Astrocyte (in vitro differentiated cells and primary cell): ENCODE results near the gene SPATA13. TPM values are rescaled to one million over a fixed set of nuclear protein-coding genes. Genes with fewer than 3 reads are reported as not detected.
"Not testable (repeated sequence)": the region's sequence is repeated elsewhere in the genome, so short reads cannot be mapped to it uniquely, and the experiment has no call there.

ENCODE experiments used
- DNase-seq: peaks from one replicate; pipeline ENCODE4 v3.0.0-alpha.2; 2010; ENCODE audit warnings: low read depth
- FAIRE-seq: peaks from 2 replicates; lab custom pipeline; 2011; peaks lifted over from hg19 to GRCh38; lab: Jason Lieb, UNC
- H2AFZ ChIP-seq: 2 replicates; pipeline ENCODE4 v1.6.0; 2012; ENCODE audit warnings: low read depth, low read length, inconsistent platforms
- H3K27ac ChIP-seq: 2 replicates; pipeline ENCODE4 v1.5.1; 2011; ENCODE audit warnings: low read depth, low read length, inconsistent platforms
- H3K27me3 ChIP-seq: 2 replicates; pipeline ENCODE4 v1.6.0; 2011; ENCODE audit warnings: low read length, inconsistent platforms; ENCODE audit not compliant: insufficient read depth
- H3K36me3 ChIP-seq: 2 replicates; pipeline ENCODE4 v1.5.1; 2011; ENCODE audit warnings: low read length, inconsistent platforms; ENCODE audit not compliant: insufficient read depth
- H3K4me1 ChIP-seq: 2 replicates; pipeline ENCODE4 v1.5.1; 2011; ENCODE audit warnings: low read length, inconsistent platforms; ENCODE audit not compliant: insufficient read depth
- H3K4me2 ChIP-seq: 2 replicates; pipeline ENCODE4 v1.6.0; 2012; ENCODE audit warnings: low read length, inconsistent platforms
- H3K4me3 ChIP-seq: 2 replicates; pipeline ENCODE4 v1.5.1; 2011; ENCODE audit warnings: low read depth, mild to moderate bottlenecking, low read length, inconsistent platforms; ENCODE audit not compliant: insufficient read depth
- H3K79me2 ChIP-seq: 2 replicates; pipeline ENCODE4 v1.6.0; 2012; ENCODE audit warnings: mild to moderate bottlenecking, low read length, inconsistent platforms; ENCODE audit not compliant: insufficient read depth
- H3K9ac ChIP-seq: 2 replicates; pipeline ENCODE4 v1.6.0; 2012; ENCODE audit warnings: mild to moderate bottlenecking, low read length, inconsistent platforms
- H3K9me3 ChIP-seq: 2 replicates; pipeline ENCODE4 v1.5.1; 2012; ENCODE audit warnings: low read depth, mild to moderate bottlenecking, low read length, inconsistent platforms; ENCODE audit not compliant: insufficient read depth
- H4K20me1 ChIP-seq: 2 replicates; pipeline ENCODE4 v1.6.0; 2012; ENCODE audit warnings: low read length, inconsistent platforms; ENCODE audit not compliant: insufficient read depth
- H3K27ac Mint-ChIP-seq: one replicate; pipeline ENCODE4 v1.8.0; 2021; ENCODE audit warnings: mild to moderate bottlenecking, mixed read lengths; ENCODE audit not compliant: unreplicated experiment
- H3K27me3 Mint-ChIP-seq: one replicate; pipeline ENCODE4 v1.8.0; 2021; ENCODE audit warnings: low read depth, mixed read lengths; ENCODE audit not compliant: unreplicated experiment
- H3K36me3 Mint-ChIP-seq: one replicate; pipeline ENCODE4 v1.8.0; 2021; ENCODE audit warnings: low read depth, mixed read lengths; ENCODE audit not compliant: unreplicated experiment
- H3K4me1 Mint-ChIP-seq: one replicate; pipeline ENCODE4 v1.8.0; 2021; ENCODE audit warnings: low read depth, mixed read lengths; ENCODE audit not compliant: unreplicated experiment
- H3K4me3 Mint-ChIP-seq: one replicate; pipeline ENCODE4 v1.8.0; 2021; ENCODE audit warnings: mild to moderate bottlenecking, moderate library complexity, mixed read lengths; ENCODE audit not compliant: unreplicated experiment
- H3K9me3 Mint-ChIP-seq: one replicate; pipeline ENCODE4 v1.8.0; 2021; ENCODE audit warnings: mild to moderate bottlenecking, mixed read lengths; ENCODE audit not compliant: unreplicated experiment
- EZH2 ChIP-seq: IDR thresholded peaks from 2 replicates; pipeline ENCODE4 v1.6.1; 2012; ENCODE audit warnings: mild to moderate bottlenecking, low read length, inconsistent platforms; ENCODE audit not compliant: insufficient read depth
- total RNA-seq: library from RNA; stranded (reverse); gene quantifications from 2 replicates; pipeline ENCODE4 v1.2.1, GENCODE V29; 2021
- TF ChIP-seq, protein P1 (sequence below): IDR thresholded peaks from 2 replicates; pipeline ENCODE4 v1.5.1; 2011; ENCODE audit warnings: low read depth, mild to moderate bottlenecking, inconsistent platforms, low read length, moderate library complexity; ENCODE audit not compliant: insufficient read depth

Gene SPATA13
- total RNA-seq, 1 donor from 2014 or later, result 6.2 TPM

DNA sequence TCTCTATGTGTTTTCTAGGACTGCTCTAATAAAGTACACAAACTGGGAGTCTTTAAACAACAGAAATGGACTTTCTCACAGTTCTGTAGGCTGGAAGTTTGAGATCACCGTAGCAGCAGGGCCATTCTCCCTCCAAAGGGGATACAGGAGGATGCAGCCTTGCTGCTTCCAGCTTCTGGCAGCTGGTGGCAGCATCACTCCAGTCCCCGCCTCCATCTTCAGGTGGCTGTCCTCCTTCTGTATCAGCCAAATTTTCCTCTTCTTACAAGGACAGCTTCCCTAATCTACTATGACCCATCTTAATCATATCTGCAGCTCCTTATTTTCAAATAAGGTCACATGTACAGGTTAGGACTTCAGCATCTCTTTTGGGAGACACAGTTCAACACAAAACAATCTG lies 161.9 kb downstream of the SPATA13 start:
- not testable (repeated sequence) for H3K9ac ChIP-seq, DNase-seq, H4K20me1 ChIP-seq, H3K9me3 ChIP-seq, H3K9me3 Mint-ChIP-seq, H3K27ac Mint-ChIP-seq, H3K27ac ChIP-seq, H3K79me2 ChIP-seq, H3K4me3 Mint-ChIP-seq, H3K36me3 ChIP-seq, H3K27me3 Mint-ChIP-seq, H3K4me1 Mint-ChIP-seq, H3K36me3 Mint-ChIP-seq, H2AFZ ChIP-seq, H3K27me3 ChIP-seq, H3K4me1 ChIP-seq, FAIRE-seq, H3K4me3 ChIP-seq, H3K4me2 ChIP-seq

DNA sequence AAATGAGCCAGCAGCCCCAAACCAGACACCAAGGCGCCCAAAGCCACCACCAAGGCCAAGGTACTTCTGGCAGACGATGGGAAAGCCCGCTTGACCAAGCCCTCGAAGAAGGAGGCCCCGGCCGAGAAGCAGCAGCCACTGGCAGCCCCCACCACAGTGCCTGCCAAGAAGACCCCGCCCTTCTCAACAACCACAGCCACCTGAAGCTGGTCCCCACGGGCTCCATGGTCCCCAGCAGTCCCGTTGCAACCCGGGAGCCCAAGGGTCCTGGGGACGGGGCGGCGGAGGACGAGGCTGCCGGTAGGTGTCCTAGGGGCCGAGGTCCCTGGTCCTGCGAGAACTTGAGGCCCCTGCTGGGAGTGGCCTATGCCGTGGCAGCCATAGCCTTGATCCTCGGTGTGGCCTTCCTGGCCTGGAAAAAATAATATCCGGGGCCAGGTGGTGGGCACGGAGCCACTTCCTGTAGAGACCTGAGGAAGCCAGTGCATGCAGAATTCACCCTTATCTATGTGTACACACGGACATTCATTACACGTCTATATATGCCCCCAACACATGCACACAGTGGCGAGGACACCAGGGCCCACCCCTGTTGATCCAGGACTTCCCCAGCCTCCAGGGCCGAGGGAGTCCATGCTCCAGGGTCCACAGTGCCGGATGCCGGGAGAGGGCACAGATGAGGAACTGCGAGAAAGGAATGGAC lies 162.7 kb downstream of the SPATA13 start:
- H3K9me3 ChIP-seq, result no peaks in the 10 kb centered on the region
- peaks cover 4% of the 10 kb centered on the region for H3K27me3 Mint-ChIP-seq
- DNase-seq, result no peak

DNA sequence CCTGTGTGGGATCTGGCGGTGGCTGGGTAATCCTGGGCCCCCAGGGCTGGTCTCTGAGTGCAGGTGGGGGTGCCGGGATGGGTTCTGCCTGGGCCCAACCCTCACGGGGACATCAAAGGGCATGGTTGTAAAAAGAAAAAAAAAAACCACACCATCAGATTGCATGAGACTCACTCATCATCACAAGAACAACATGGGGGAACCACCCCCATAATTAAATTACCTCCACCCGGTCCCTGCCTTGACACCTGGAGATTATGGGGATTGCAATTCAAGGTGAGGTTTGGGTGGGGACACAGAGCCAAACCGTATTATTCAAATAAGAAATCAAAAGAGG lies 163.2 kb downstream of the SPATA13 start:
- Histone ChIP-seq H3K79me2 (no peaks in the 10 kb centered on the region), H3K9me3 (no peaks in the 10 kb centered on the region), H3K4me1 (no peaks in the 10 kb centered on the region), H3K36me3 (no peaks in the 10 kb centered on the region), H3K4me2 (no peak overlapping the region), H4K20me1 (no peaks in the 10 kb centered on the region), H3K27me3 (no peaks in the 10 kb centered on the region), H3K4me3 (no peak overlapping the region), H3K9ac (no peak overlapping the region), H3K27ac (no peak overlapping the region), H2AFZ (no peak overlapping the region)
- DNase-seq, result no peak
- no peak for FAIRE-seq
- Mint-ChIP-seq H3K4me1 (no peaks in the 10 kb centered on the region), H3K27me3 (peaks cover 4% of the 10 kb centered on the region), H3K9me3 (no peaks in the 10 kb centered on the region), H3K4me3 (no peak overlapping the region), H3K36me3 (no peaks in the 10 kb centered on the region), H3K27ac (no peak overlapping the region)
- TF ChIP-seq, protein P1, sequence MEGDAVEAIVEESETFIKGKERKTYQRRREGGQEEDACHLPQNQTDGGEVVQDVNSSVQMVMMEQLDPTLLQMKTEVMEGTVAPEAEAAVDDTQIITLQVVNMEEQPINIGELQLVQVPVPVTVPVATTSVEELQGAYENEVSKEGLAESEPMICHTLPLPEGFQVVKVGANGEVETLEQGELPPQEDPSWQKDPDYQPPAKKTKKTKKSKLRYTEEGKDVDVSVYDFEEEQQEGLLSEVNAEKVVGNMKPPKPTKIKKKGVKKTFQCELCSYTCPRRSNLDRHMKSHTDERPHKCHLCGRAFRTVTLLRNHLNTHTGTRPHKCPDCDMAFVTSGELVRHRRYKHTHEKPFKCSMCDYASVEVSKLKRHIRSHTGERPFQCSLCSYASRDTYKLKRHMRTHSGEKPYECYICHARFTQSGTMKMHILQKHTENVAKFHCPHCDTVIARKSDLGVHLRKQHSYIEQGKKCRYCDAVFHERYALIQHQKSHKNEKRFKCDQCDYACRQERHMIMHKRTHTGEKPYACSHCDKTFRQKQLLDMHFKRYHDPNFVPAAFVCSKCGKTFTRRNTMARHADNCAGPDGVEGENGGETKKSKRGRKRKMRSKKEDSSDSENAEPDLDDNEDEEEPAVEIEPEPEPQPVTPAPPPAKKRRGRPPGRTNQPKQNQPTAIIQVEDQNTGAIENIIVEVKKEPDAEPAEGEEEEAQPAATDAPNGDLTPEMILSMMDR, result no peak
- TF ChIP-seq EZH2, result no peak

More for the DNA sequence above, 162.7 kb downstream of the SPATA13 start:
- no peak overlapping the region for H2AFZ ChIP-seq
- H3K27me3 ChIP-seq, result no peaks in the 10 kb centered on the region
- Mint-ChIP-seq H3K9me3 (no peaks in the 10 kb centered on the region), H3K27ac (no peak overlapping the region), H3K4me3 (no peak overlapping the region), H3K36me3 (no peaks in the 10 kb centered on the region), H3K4me1 (no peaks in the 10 kb centered on the region)
- FAIRE-seq, result no peak
- H3K27ac ChIP-seq, result no peak overlapping the region
- H3K36me3 ChIP-seq, result no peaks in the 10 kb centered on the region
- H4K20me1 ChIP-seq, result no peaks in the 10 kb centered on the region
- TF ChIP-seq, protein P1, result no peak
- no peak for TF ChIP-seq EZH2
- no peaks in the 10 kb centered on the region for H3K79me2 ChIP-seq
- H3K4me3 ChIP-seq, result no peak overlapping the region
- no peaks in the 10 kb centered on the region for H3K4me1 ChIP-seq
- H3K9ac ChIP-seq, result no peak overlapping the region
- no peak overlapping the region for H3K4me2 ChIP-seq

DNA sequence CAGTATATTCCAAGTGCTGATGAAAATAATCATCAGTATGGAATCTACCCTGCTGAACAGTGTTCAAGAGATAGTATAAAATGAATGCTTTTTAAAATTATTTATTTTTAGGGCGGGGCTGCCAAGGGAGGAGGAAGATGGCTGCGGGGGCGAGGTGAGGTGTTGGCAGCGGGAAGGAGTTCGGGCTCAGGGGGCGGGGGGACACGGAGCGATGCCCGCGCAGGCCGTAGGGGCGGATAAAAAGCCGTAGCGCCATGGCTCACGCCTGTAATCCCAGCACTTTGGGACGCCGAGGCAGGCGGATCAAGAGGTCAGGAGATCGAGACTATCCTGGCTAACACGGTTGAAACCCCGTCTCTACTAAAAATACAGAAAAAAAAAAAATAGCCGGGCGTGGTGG lies 167.1 kb downstream of the SPATA13 start:
- H3K27ac Mint-ChIP-seq, FAIRE-seq, H3K27me3 Mint-ChIP-seq, H3K36me3 ChIP-seq, DNase-seq, H3K79me2 ChIP-seq, H3K4me3 Mint-ChIP-seq, H4K20me1 ChIP-seq, H3K9ac ChIP-seq, H2AFZ ChIP-seq, H3K4me3 ChIP-seq, H3K27ac ChIP-seq, H3K9me3 Mint-ChIP-seq, H3K27me3 ChIP-seq, H3K4me1 Mint-ChIP-seq, H3K9me3 ChIP-seq, H3K36me3 Mint-ChIP-seq, H3K4me1 ChIP-seq: not testable (repeated sequence)
- H3K4me2 ChIP-seq, result peak overlapping the region; percentile 77
